ENCODE data around the gene KRT71. TPM values are rescaled to one million over a fixed set of nuclear protein-coding genes. Genes with fewer than 3 reads are reported as not detected.

Gene KRT71
- total RNA-seq, 2 experiments from 2014 or later: not detected

GRCh38 chr12:52581481-52581880 lies 28.5 kb upstream of the KRT71 start:
- H3K4me1 ChIP-seq (ENCODE audit: insufficient read depth, low read length): peaks cover 37% of the 10 kb centered on the region
- POLR2A ChIA-PET: interaction anchor here (1.0 kb wide), 1 partner anchor 298 kb away, joined by 3 read pairs; no protein-coding TSS in a partner anchor
- ATAC-seq (ENCODE audit: poor library complexity) (no peak), DNase-seq (no peak)
- H3K27ac ChIP-seq (ENCODE audit: low read depth in 1 of 2, low read length in 2 of 2): no peak overlapping the region
- Mint-ChIP-seq H3K27me3 (no peaks in the 10 kb centered on the region), H3K9me3 (no peaks in the 10 kb centered on the region), H3K4me1 (ENCODE audit: low read depth) (peaks cover 52% of the 10 kb centered on the region), H3K36me3 (ENCODE audit: low read depth) (no peaks in the 10 kb centered on the region), H3K27ac (no peak overlapping the region), H3K4me3 (no peak overlapping the region)
- no peaks in the 10 kb centered on the region for H3K36me3 ChIP-seq (ENCODE audit: insufficient read depth, low read length)
- intact Hi-C loops (cut with DNase I, micrococcal nuclease): no loop called here
- no peaks in the 10 kb centered on the region for H3K9me3 ChIP-seq (ENCODE audit: control insufficient read depth in 1 of 2, insufficient read depth in 1 of 2, low read length in 2 of 2)
- CTCF ChIA-PET: interaction anchor here (1.6 to 2.5 kb wide), 2 partner anchors 289 to 298 kb away, joined by 8 to 11 read pairs; no protein-coding TSS in a partner anchor
- no peaks in the 10 kb centered on the region for H3K27me3 ChIP-seq (ENCODE audit: control insufficient read depth in 1 of 2, insufficient read depth in 2 of 2, low read length in 2 of 2)
- TF ChIP-seq CTCF (IDR thresholded peaks at IDR 0.05): no peak
- no peak overlapping the region for H3K4me3 ChIP-seq (ENCODE audit: low read length)

- intact Hi-C loops (cut with DNase I, micrococcal nuclease): no loop called here
- TF ChIP-seq CTCF (IDR thresholded peaks at IDR 0.05): no peak
- H3K27ac ChIP-seq (ENCODE audit: low read depth in 1 of 2, low read length in 2 of 2): no peak overlapping the region
- peaks cover 48% of the 10 kb centered on the region for H3K4me1 Mint-ChIP-seq (ENCODE audit: low read depth)
- no peaks in the 10 kb centered on the region for H3K36me3 Mint-ChIP-seq (ENCODE audit: low read depth)
- no peaks in the 10 kb centered on the region for H3K36me3 ChIP-seq (ENCODE audit: insufficient read depth, low read length)
- POLR2A ChIA-PET: no interaction called here
- H3K9me3 Mint-ChIP-seq: no peaks in the 10 kb centered on the region
- H3K4me3 ChIP-seq (ENCODE audit: low read length): no peak overlapping the region
- CTCF ChIA-PET: interaction anchor here (1.6 to 2.5 kb wide), 2 partner anchors 289 to 299 kb away, joined by 8 to 11 read pairs; no protein-coding TSS in a partner anchor
- no peaks in the 10 kb centered on the region for H3K9me3 ChIP-seq (ENCODE audit: control insufficient read depth in 1 of 2, insufficient read depth in 1 of 2, low read length in 2 of 2)
- ATAC-seq (ENCODE audit: poor library complexity) (no peak), DNase-seq (no peak)
- H3K4me3 Mint-ChIP-seq: no peak overlapping the region
- no peaks in the 10 kb centered on the region for H3K27me3 Mint-ChIP-seq
- peaks cover 33% of the 10 kb centered on the region for H3K4me1 ChIP-seq (ENCODE audit: insufficient read depth, low read length)
- no peaks in the 10 kb centered on the region for H3K27me3 ChIP-seq (ENCODE audit: control insufficient read depth in 1 of 2, insufficient read depth in 2 of 2, low read length in 2 of 2)
- H3K27ac Mint-ChIP-seq: no peak overlapping the region
Observed at GRCh38 chr12:52581066-52581465, 28.1 kb upstream of the KRT71 start.

- no peak for TF ChIP-seq CTCF (IDR thresholded peaks at IDR 0.05)
- no peaks in the 10 kb centered on the region for H3K9me3 ChIP-seq (ENCODE audit: control insufficient read depth in 1 of 2, insufficient read depth in 1 of 2, low read length in 2 of 2)
- H3K36me3 Mint-ChIP-seq (ENCODE audit: low read depth): no peaks in the 10 kb centered on the region
- no peaks in the 10 kb centered on the region for H3K27me3 Mint-ChIP-seq
- peaks cover 42% of the 10 kb centered on the region for H3K4me1 Mint-ChIP-seq (ENCODE audit: low read depth)
- intact Hi-C loops (cut with DNase I, micrococcal nuclease): no loop called here
- H3K27ac ChIP-seq (ENCODE audit: low read depth in 1 of 2, low read length in 2 of 2): no peak overlapping the region
- ChIA-PET CTCF (interaction anchor here (0.7 to 2.5 kb wide), 2 partner anchors 40 to 290 kb away, joined by 6 to 11 read pairs; no protein-coding TSS in a partner anchor), POLR2A (no interaction called here)
- ATAC-seq (ENCODE audit: poor library complexity): no peak
- H3K36me3 ChIP-seq (ENCODE audit: insufficient read depth, low read length): no peaks in the 10 kb centered on the region
- no peak overlapping the region for H3K4me3 Mint-ChIP-seq
- no peaks in the 10 kb centered on the region for H3K27me3 ChIP-seq (ENCODE audit: control insufficient read depth in 1 of 2, insufficient read depth in 2 of 2, low read length in 2 of 2)
- H3K9me3 Mint-ChIP-seq: no peaks in the 10 kb centered on the region
- DNase-seq: no peak
- peak overlapping the region; percentile 22 for H3K27ac Mint-ChIP-seq
- peaks cover 27% of the 10 kb centered on the region for H3K4me1 ChIP-seq (ENCODE audit: insufficient read depth, low read length)
- H3K4me3 ChIP-seq (ENCODE audit: low read length): no peak overlapping the region
Observed at GRCh38 chr12:52580496-52580895, 27.6 kb upstream of the KRT71 start.

All from CD4-positive, alpha-beta T cell (primary cell).